Measurements from ENCODE around the gene DOCK4.

DOCK4 gene

DNA sequence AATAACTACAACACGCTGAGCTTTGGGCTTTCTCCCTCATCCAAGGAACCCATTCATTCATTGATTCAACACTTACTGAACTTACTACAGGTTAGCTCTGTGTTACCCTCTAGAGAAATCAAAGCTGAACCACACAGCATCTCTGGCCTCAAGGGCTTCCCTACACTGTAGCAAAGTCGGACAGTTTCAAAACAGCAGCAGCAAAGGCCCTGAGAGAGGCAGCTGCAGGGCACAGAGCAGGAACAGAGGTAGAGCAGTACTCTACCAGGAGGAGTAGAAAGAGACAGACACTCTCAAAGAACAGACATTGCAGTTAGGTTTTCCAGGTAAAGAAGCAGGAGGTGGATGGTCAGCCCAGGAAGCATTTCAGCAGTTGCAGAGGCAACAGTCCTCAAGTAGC is 16.1 kb downstream of the DOCK4 start:
- DNase-seq: no peak

DNA sequence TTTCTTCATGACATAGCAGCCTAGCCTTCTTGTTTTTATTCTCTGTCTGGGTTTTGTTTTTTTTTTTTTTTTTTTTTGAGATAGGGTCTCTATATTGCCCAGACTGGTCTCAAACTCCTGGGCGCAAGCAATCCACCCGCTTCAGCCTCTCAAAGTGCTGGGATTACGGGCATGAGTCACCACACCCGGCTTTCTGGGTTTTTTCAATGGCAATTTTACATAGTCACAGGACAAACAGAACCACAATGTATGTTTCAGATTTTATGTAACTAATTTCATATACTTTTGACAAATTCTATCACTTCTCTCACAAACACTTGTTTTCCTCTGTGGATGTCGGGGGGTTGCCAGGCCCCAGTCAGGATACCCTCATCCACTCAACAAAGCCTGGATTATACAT is 16.5 kb downstream of the DOCK4 start:
- DNase-seq: no peak

DNA sequence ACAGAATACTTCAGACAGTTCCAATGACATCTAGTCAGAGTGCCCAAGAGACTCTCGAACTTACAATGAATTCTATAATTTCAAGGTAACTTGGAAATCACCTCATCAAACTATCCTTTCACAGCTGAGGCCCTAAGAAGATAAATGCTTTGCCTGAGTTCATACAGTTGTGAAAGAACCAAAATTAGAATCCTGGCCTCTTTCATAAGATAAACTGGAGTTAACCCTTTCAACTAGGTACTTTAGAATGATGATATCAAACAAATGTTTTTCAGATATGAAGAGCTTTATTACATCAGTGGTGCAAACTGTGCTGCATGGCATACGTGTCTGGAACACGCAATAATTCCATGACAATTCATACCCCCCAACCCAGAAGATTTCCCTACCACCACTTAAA is 17.9 kb downstream of the DOCK4 start:
- DNase-seq: no peak

DNA sequence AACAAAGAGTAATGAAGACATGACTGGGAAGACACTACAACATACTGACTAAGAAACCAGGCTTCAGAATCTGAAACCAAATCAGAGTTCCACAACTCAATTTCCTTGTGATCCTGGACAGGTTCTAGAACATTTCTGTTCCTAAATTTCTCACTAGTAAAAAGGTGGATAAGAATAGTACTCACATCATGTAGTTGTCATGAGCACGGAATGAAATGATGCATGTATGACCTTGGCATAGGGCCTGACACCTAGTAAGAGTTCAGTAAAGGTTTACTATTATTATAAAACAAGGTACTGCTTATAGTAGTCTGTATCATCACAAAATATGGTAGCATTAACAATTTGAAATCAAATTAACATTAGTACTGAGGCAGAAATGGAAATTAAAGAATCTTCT is 19.9 kb downstream of the DOCK4 start:
- no peak for DNase-seq

DNA sequence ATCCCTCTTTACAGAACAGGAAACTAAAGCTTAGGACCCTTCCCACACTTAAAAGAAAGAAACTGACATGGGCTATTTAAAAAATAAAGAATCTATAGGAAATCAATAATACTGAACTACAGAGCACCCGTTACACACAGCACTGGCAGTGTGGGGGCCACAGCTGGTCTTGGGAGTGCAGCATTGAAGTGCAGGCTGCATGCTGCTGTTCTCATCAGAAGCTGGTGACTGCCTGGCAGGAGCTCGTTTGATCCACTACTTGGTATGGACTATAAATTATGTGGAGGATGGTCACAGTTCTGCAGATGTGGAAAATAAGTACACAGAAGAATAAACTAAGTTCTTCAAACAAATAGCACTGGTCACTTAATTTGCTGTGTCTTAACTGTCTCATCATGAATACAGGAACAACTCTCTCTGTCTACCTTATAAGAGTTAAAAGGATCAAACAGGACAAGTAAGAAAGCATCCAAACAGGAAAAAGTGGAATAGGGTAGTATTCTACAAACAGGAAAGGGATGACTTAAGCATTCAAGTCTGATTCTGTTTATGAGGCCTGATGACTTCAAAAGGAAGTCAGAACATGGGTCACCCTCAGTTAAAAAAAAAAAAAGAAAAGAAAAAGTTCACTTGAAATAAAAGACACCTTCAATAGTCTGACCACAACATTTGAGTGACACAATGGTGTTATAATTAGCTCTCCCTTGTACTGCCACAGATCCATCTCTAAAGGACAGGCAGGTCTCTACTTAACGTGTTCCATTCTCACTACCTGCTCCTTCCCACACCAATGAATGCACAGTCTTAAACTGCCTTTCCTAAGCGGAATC is 21.0 kb downstream of the DOCK4 start:
- no peak for DNase-seq

DNA sequence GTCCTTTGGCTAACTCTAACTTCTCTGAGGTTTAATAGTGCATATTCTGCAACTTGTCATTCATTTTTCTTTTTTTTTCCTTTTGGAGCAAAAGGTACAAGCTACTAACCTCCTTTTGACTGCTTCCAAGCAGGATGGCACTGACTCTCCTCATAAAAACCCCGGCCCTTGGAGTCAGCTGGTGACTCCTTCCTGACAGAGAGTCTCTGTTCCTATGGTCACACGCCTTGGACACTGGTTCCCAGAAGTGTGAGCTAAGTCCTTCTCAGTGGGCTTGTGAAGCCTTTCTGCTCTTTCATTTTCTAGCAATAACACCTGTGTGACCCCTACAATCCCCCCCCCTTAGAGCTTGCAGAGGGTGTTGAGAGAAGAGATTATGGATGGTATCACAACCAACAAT is 21.7 kb downstream of the DOCK4 start:
- no peak for DNase-seq

DNA sequence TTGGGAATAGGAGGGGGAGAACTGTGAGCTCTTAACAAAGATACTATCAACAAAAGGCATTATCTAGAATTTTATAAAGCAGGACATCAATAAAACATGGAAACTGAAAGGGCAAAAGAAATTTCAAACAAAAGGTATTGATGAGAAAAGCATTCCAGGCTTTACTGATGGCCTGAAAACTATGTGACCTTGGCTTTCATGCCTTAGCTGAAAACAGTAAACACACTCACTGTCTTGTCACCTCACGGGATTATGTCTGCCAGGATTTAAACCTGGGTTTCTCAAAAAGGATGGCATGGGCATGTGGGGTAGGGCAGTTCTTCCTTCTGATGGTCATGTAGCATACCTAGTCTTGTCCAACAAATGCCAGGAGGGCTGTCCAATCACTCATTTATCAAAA is 22.9 kb downstream of the DOCK4 start:
- DNase-seq: no peak

DNA sequence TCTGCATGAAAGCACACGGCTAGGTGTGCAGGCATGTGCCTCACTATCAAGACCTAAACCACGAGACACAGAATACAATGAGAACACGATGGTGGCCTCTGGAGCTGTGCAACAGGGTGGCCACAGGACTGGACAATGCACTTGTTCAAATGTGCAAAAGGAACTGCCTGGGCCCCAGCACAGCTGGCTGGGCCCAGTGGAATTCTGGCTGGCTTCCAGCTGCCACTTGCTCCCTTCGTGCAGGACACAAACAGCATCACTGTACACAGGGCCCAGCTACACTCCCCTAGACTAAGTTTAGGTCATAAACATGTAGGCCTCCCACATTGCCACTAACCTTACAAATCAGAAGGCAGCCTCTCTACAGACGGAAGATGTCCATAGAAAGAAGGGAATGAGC is 23.4 kb downstream of the DOCK4 start:
- DNase-seq: no peak

DNA sequence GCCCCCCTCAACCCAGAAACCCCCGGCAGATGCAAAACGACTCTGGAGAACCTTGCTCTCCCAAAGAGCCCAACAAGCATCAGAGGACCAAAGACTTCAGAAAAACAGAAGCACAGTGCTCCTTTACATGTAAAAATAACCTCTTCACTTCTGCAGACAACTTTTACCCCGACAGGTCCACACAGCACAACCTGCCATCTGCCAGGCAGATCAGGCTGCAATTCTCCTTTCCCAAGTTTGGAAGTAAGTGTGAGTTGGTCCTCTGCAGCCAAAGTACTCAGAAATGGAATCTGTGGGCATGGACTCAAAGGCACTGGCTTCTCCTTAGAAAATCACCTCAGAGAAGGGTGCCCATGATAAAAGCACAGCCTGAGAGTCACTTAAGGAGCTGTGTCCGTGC is 26.0 kb downstream of the DOCK4 start:
- DNase-seq: no peak

DNA sequence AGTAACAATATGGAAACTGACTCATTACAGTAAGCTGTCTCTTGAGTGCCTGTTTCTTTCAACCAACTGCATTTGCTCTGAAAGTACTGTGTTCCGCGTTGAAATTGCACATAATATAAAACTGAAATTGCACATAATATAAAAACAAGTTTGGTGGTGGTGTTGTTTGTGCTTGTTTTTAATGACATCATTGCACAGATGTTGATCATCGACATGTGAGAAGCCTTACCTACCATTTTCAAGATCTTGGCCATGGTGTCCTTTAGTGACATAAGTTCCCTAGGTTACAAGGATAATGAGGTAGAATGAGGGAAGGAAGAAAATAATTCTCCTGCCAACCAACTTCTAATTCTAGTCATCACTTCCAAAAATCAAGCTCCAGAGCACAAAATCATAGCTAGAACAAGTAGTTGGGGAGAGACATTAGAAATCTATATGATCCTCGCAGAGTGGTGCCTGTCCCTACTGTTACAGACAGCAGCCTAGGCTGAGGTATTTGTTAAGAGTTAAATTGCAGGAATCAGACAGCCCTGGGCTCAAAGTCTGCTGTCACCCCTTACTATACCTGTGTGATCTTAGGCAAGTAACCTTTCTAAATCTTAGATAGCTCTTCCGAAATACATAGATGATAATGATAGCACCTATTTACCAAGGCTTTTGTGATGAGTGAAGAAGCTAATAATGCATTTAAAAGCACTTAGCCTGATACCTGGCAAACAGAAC is 29.3 kb downstream of the DOCK4 start:
- no peak for DNase-seq

DNA sequence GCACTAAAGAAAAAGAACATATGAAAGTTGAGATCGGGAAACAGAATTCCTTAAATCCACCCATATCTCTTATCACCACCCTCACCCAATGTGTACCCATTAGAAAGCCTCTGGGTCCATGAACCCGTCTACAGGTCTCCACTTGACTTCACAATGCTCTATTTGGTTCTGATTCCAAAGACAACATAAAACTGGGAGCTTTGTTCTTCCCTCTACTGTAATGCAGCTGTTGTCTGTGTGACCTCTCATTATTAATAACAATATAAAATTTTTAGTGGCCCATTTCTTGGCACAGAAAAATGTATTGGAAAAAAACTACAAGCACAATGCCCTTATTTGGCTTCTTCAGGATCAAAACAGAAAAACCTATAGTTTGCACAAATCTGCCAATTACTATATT is 30.0 kb downstream of the DOCK4 start:
- no peak for DNase-seq

DNA sequence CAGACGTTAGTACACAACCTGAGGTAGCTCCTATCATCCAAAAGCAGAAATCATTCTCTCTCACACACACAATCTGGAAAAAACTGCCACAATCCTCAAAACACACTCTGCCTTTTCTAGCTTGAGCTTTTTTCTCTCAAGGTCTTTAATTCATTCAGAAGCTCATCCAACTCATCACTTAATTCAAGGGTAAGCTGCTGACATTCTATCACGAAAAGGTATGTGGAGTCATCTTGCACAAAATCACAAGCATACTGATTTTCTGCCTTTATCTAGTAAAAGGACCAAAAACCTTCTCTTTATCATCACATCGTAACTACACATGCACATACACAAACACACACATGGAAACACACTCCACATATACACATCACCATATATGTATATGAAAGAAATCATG is 32.0 kb downstream of the DOCK4 start:
- no peak for DNase-seq

DNA sequence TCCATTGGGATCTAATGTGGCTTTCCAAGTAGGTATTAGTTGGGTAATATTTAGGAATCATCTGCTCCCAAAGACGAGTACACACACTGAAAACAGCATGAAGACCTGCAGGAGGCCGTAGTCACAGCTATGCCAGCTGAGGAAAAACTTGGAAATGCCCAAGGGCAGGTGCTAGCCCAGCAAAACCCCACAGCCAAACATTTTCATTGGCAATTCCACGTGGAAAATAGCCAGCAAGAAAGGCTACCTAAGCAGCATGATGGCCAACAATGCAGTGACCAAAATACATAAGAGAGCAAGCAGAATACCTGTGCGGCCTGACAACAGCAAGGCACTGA is 32.7 kb downstream of the DOCK4 start:
- DNase-seq: no peak

DNA sequence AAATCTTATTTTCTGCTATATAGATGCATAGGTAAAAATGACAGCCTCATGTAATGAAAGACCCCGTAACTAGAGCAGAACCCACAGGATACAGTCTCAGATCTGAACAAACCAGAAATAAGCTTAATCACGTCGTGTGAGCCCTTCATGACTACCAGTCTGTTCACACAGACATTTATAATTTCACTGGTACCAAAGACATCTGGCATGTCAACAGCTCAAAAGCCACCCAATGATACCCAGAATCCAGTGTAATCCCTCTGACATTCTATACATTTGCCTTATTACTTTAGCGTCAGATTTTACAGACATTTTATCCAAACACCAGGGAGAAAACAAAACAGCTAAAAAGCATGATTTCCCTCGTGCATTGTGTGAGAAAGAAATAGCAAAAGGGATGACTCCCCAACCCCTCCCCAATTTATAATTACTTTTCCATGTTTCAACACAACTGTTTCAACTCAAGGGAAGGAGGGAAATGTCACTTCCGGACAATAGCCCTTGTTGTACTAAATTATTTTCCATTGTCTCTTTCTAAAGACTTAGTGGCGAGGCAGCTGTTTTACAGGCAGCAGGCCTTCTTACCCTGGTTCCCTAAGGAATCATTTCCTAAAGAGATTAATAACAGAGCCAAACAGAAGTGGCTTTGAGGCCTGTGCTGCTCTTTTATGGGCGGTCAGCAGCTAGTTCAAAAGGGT is 33.2 kb downstream of the DOCK4 start:
- no peak for DNase-seq

DNA sequence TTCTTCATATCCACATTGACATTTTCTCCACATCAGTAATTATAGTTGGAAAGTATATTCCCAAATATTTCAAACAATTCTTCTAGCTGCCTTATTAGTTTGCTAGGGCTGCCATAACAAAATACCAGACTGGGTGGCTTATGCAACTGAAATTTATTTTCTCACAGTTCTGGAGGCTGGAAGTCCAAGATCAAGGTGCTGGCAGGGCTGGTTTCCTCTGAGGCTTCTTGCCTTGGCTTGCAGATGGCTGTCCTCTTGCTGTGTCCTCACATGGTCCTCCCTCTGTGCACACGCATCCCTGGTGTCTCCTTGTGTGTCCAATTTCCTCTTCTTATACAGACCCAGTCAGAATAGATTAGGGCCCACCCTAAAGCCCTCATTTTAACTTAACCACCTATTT is 34.5 kb downstream of the DOCK4 start:
- no peak for DNase-seq

DNA sequence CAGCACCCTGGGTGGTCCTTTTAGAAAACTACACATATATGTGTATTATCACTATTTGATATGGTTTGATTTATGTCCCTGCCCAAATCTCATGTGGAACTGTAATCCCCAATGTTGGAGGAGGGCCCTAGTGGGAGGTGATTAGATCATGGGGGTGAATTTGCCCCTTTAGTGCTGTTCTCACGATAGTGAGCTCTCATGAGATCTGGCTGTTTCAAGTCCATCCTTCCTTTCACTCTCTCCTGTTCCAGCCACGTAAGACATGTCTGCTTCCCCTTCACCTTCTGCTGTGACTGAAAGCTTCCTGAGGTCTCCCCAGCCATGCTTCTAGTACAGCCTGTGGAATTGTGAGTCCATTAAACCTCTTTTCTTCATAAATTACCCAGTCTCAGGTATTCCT is 37.3 kb downstream of the DOCK4 start:
- DNase-seq: no peak

DNA sequence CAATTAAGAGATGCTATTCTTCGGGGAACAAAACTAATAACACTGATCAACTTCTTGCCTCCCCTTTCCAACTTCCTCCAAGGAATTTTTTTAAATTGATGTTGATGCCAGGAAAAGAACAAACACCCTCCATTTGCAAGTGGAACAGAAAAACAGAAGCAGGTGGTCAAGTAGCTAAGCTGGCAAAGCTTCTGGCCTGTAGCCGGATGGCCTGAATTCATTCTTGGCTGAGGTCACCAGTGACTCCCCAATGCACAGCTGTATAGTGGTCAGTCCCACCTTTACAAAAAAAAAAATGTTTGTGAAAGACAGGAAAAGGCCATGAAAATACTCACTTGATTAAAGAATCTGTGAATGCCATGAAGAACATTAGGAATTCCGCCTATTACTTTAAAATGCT is 39.1 kb downstream of the DOCK4 start:
- DNase-seq: no peak

DNA sequence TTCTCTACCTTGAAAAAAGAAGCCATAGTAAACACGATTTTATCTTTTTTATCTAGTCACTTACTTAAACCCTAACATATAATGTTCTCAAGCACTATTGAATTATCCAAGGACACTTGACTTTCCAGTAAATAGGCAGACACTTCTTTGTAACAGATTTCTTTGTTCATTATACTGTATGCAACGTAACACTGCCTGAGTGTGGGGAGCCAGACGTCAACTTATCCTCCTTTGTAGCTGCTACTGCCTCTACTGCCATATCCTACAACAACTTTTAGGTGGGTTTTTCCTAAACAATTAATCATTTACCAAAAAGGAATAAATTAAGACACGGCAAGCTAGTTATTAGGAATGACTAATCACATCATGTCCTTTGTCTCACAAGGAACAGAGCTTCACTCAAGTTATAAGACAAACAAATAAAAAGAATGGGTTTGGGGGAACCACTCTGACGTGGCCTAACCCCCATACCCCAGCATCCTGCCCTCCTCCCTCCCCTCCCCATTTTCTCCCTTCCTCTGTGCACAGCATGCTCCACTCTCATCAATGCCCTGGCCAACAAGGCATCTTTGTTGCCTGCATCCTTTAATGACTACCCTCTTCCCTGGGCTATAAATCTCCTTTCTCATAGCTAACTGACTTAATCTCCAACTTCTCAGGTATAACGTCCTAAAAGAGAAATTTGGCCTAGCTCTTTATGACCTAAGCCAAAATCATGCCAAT is 43.3 kb downstream of the DOCK4 start:
- no peak for DNase-seq

DNA sequence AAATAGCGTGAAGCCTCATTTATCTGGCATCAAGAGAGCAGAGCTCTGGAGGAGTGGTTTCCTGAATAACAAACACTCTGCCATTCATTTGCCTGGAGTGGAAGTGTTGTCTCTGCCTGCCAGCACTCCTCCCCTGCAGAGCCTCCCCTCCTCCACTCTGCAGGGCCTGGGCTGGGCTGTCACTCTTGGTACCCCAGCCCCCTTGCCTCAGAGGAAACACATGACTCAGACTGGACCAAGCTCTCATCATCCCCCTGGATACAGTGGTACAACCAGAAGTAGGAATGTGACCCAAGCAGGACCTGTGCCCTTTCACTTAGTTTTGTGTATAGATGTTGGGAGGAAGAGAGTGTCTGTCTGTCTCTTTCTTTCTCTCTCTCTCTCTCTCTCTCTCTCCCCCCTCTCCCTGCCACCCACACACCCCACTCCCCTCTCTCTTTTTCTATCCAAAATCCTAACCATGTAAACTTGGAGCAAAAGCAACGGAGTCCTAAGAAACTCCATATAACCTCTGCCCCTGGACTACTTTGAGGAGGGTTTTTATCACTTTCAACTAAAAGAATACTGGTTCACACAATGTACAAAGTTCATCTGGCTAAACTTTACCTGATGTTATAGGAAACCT is 43.9 kb downstream of the DOCK4 start:
- peak; percentile 30 to 37 for DNase-seq

DNA sequence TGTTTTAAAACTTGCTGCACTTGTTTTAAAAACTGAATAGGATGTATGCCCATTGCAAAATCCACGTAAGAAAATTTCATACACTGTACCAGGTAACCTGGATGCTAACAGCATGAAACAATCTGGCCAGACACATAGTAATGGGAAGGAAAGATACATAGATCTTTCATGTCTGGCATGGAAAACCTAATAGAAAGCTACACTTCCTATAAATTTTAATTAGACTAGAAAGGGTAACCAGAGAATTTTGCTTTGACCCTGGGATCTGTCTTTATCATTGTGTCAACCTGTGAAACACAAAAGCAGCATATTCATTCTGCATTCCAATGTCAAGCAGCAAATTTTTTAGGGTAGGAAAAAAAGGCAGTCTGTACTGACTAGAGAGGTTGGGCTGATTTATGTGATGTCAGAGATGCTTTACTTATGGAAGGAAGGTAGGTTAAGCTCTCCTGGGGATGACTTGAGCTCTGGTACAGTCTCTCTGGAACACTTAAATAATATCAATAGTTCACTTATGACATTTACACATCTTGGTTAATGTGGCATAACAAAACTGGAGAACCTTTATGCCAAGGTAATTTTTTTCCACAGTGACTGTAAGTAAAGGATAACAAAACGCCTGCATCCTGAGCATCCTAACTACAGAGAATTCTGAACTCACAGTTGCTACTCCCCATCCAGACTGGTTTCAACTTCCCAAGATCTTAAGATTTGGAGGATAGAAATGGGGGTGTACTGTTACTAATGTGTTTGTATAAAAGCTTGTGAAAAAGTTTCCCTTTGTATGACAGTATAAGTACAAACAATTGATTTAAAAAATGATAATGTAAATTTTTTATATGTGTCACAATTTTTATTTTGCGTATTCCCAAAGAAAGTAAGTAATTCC is 44.7 kb downstream of the DOCK4 start:
- no peak for DNase-seq

DNA sequence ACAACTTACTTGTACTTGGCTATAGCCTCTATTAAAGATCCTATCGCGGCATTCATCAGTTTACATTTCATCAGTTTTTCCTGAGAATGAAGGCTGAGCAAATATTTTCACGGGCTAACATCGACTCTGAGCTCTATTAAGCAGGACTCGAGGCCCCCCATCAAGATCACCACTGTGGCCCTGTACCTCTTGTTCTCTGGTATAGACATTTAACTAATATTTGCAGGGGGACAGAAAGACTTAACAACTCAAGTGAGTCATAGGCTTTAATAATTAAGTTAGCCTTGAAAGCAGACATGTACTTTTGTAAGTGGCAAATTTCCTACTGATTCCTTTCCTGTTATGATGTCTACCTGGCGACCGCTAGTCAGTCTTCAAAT is 45.4 kb downstream of the DOCK4 start:
- no peak for DNase-seq
